Panc1 (cell line): ENCODE results near the gene PCBP4.

ENCODE experiments used
- CTCF ChIP-seq: fragments of 450-650 bp; IDR thresholded peaks from 2 replicates; pipeline ENCODE4 v1.5.1; 2017; ENCODE audit warnings: mild to moderate bottlenecking
- POLR2AphosphoS5 ChIP-seq: IDR thresholded peaks from 2 replicates; pipeline ENCODE4 v1.6.1; 2012; ENCODE audit warnings: mild to moderate bottlenecking, low read depth, low read length, moderate library complexity
- SIN3A ChIP-seq: IDR thresholded peaks from 2 replicates; pipeline ENCODE4 v1.6.1; 2012; ENCODE audit warnings: low read depth, mild to moderate bottlenecking, low read length, moderate library complexity, borderline replicate concordance; ENCODE audit not compliant: insufficient read depth
- TCF7L2 ChIP-seq: IDR thresholded peaks from 2 replicates; pipeline ENCODE4 v1.6.1; 2011; ENCODE audit warnings: mild to moderate bottlenecking, low read depth, low read length, inconsistent platforms

DNA sequence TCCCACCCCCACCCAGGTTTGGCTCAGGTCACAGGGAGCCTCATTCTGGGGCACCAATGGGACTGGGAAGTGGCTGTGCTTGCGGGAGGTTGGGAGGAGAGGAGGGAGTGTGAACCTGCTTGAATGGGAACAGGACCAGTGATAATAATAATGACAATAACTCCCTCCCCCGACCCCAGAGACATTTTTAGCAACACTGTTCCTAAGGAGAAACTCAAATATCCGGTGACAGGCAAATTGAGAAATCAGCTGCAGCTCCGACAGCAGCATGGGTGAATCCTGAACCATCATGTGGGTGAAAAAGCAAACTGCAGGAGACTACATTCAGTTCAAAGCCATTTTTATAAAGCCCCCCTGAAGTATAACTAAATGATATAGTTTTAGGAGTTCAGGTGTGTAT is 40.0 kb upstream of the PCBP4 start:
- TF ChIP-seq POLR2AphosphoS5, result no peak
- no peak for TF ChIP-seq CTCF
- no peak for TF ChIP-seq SIN3A
- no peak for TF ChIP-seq TCF7L2
